Fibroblast of skin of left biceps (primary cell): ENCODE results near the gene CLRN2.
"Not testable (repeated sequence)": the region's sequence is repeated elsewhere in the genome, so short reads cannot be mapped to it uniquely, and the experiment has no call there.

Source experiments
- DNase-seq, 2 experiments: peaks; one replicate each; pipeline ENCODE4 v3.0.0-alpha.2; 2013; ENCODE audit warnings: low read depth in 2 of 2

CLRN2 gene

GRCh38 chr4:17545374-17546140, 30.6 kb downstream of the CLRN2 start:
- no peak for DNase-seq

DNA sequence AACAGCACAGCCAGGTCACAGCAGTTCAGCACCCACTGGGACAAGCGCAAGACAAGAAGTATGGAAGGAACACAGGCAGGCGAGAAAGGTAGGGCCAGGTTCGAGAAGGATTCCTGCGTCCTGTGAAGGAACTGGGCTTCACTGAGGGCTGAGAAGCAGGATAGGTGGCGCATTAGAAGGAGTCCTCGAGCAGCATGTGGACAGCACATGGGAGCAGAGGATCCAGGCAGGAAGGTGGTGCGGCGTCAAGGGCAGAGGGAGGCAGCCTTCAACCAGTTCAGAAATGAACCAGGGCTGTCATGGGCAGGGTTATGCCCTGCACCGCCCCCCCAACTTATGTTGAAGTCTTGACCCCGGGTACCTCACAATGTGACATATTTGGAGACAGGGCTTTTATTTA, 31.3 kb downstream of the CLRN2 start:
- no peak for DNase-seq

- DNase-seq, result no peak
Measured at GRCh38 chr4:17546678-17547077, 31.7 kb downstream of the CLRN2 start.

GRCh38 chr4:17550549-17550948, 35.6 kb downstream of the CLRN2 start:
- no peak for DNase-seq

GRCh38 chr4:17552427-17552826, 37.5 kb downstream of the CLRN2 start:
- no peak for DNase-seq

DNA sequence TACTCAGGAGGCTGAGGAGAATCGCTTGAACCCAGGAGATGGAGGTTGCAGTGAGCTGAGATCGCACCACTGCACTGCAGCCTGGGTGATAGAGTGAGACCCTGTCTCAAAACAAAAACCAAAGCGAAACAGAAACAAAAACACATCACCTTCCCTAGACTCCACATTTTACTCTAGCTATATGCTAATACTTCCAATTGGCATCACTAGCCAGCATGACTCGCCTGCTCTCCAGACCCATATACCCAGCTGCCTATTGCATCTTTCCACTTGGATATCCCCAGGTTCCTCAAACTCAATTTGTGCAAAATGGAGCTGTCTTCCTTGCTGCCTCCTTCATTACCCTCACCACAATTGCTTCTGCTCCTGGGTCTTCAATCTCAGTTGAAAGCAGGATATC, 39.6 kb downstream of the CLRN2 start:
- no peak for DNase-seq

- DNase-seq, result no peak
Measured at GRCh38 chr4:17556498-17556897, 41.5 kb downstream of the CLRN2 start.

GRCh38 chr4:17557880-17558279, 42.9 kb downstream of the CLRN2 start:
- DNase-seq, result no peak

DNA sequence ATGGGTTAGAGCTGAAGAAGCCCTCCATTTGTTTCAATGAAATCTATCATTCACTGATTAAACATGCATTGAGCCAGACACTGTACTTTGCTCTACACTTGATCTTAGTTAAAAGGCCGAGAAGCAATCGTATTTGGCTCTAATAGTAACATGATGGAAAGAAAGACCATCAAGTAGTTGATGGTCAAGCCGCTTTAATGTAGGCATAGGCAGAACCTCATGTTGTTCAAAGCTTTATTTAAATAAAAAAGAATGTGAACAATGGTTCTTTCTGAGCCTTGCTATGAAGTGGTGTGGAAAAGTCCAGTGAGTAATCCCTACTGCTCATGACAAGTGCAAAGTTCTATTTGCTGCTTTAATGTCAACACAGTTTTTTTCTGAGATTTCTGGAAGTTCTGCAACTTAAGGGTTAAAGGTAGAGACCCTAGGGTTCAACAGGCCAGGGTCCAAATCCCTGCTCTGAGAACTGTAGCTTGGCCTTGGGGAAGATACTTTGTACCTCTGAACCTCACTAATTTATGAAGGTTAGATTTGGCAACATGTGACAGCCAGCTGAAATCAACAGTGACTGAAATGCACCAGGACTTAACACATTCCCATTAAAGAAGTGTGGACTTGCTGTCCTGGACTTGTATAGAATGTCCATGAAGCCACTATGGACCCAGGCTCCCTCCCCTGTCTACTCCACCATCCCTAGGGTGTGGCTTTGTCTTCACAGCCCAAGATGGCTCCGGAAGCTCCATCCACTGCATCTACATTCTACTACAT, 44.2 kb downstream of the CLRN2 start:
- no peak for DNase-seq

- DNase-seq, result no peak
Measured at GRCh38 chr4:17559709-17560048, 44.7 kb downstream of the CLRN2 start.

DNA sequence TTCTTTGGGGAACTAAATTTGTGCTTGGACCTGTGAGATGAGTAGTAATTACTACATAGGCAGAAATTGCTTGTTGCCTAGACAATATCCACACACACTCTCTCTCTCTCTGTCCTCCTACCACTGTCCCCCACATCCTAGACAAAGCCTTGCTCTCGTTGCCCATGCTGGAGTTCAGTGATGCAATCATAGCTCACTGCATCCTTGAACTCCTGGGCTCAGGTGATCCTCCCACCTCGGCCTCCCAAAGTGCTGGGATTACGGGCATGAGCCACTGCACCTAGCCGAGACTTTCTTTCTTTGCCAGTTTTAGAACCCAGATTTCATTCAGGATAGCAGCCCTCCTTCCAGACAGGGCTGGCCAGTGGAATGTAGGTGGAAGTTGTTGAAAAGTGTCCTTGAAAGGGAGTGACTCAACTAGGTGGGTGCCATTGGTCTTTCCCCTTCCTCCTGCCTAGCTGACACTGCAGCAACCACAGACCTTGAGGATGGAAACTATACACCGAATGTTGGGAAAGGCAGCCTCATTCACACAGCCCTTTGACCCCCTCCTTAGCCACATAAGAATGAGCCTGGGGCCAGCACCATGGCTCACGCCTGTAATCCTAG, 45.2 kb downstream of the CLRN2 start:
- DNase-seq, result no peak

GRCh38 chr4:17561195-17561909, 46.4 kb downstream of the CLRN2 start:
- DNase-seq, result peak in 1 of 2 experiments; percentile 34

DNA sequence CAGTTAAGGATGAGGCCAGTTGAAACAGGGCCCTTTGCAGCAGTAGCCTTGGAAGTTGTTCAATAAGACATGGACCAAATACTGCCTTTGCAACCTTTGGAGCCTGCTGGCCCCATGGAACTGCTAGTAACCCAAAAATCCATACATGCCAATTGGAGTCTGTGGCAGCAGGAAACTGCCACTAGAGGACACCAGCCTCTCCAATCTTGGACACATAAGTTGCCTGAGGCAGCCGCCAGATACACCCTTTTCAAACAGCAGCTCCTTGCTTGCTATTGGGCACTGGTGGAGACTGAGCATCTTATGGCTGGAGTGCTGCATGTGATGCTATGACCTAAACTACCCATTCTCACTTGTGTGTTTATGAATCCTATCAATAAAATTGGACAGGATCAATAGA, 47.2 kb downstream of the CLRN2 start:
- DNase-seq, result no peak

- DNase-seq, result no peak
Measured at GRCh38 chr4:17565846-17566245, 50.9 kb downstream of the CLRN2 start.

DNA sequence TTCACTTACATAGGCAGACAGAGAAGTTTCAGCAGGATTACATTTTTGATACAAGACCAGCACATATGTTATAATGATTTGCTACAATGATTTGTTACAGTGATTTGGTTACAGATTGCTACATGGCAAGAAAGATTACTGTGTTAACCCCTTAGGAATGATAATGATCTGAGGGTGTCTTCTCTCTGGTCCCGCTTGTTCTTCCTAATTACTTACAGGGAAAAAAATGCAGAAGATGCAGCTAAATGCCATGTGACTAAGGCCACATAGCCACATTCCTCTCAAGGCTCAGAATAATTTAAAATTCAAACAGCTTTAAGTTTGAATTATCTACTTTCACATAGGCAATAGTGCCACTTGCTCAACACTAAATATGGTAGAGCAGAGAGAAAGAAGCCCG, 52.3 kb downstream of the CLRN2 start:
- peak; percentile 72 to 78 for DNase-seq

DNA sequence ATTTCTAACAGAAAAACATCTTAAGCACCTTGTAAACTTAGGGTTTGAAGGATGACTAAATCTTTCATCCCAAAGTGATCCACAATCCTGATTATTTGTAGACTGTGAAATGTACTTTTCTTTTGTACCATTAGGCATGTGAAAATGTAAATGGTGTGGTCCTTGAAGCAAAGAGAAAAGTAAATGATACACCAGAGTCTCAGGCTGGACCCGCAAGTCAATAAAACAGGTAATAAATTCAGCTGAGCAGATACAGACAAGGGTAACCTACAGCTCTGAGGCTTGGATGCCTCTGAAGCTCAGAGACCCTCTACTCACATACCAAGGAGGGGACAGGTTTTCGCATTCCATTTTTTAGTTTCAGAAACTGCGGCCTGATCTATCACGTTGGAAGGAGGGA, 59.2 kb downstream of the CLRN2 start:
- DNase-seq, result no peak

- DNase-seq, result not testable (repeated sequence)
Measured at GRCh38 chr4:17575177-17575576, 60.2 kb downstream of the CLRN2 start.
